CD4-positive, alpha-beta T cell treated with Interleukin-17A for 1 hour (primary cell): ENCODE results near the gene PARP9.
"Not testable (repeated sequence)": the region's sequence is repeated elsewhere in the genome, so short reads cannot be mapped to it uniquely, and the experiment has no call there.

Experiments used
- DNase-seq: peaks from one replicate; pipeline ENCODE4 v3.0.0-alpha.2; 2020

PARP9 gene

GRCh38 chr3:122572940-122573412 lies 8.9 kb upstream of the PARP9 start:
- DNase-seq = peak; percentile 52

GRCh38 chr3:122568755-122569154 lies 4.7 kb upstream of the PARP9 start:
- DNase-seq = no peak

- not testable (repeated sequence) for DNase-seq
Observed at GRCh38 chr3:122568131-122568530, 4.0 kb upstream of the PARP9 start.

GRCh38 chr3:122563717-122564025 lies 429 bp downstream of the PARP9 start:
- DNase-seq = no peak

GRCh38 chr3:122562923-122563716 lies 980 bp downstream of the PARP9 start:
- no peak for DNase-seq

- peak; percentile 81 for DNase-seq
Observed at GRCh38 chr3:122560680-122561079, 3.4 kb downstream of the PARP9 start.

GRCh38 chr3:122559906-122560305 lies 4.2 kb downstream of the PARP9 start:
- DNase-seq = no peak

GRCh38 chr3:122558605-122559004 lies 5.5 kb downstream of the PARP9 start:
- DNase-seq = no peak

- no peak for DNase-seq
Observed at GRCh38 chr3:122557356-122557755, 6.7 kb downstream of the PARP9 start.

GRCh38 chr3:122555275-122556071 lies 8.6 kb downstream of the PARP9 start:
- DNase-seq = no peak

- DNase-seq = no peak
Observed at GRCh38 chr3:122553171-122553570, 10.9 kb downstream of the PARP9 start.

- no peak for DNase-seq
Observed at GRCh38 chr3:122548619-122549018, 15.5 kb downstream of the PARP9 start.

GRCh38 chr3:122548076-122548475 lies 16.0 kb downstream of the PARP9 start:
- DNase-seq = no peak

- no peak for DNase-seq
Observed at GRCh38 chr3:122546151-122546550, 17.9 kb downstream of the PARP9 start.

GRCh38 chr3:122538956-122539490 lies 25.1 kb downstream of the PARP9 start:
- no peak for DNase-seq

GRCh38 chr3:122536632-122537001 lies 27.5 kb downstream of the PARP9 start:
- DNase-seq = no peak

GRCh38 chr3:122535964-122536631 lies 28.0 kb downstream of the PARP9 start:
- no peak for DNase-seq

- no peak for DNase-seq
Observed at GRCh38 chr3:122533931-122534334, 30.2 kb downstream of the PARP9 start.

GRCh38 chr3:122533480-122533879 lies 30.6 kb downstream of the PARP9 start:
- DNase-seq = no peak

GRCh38 chr3:122530164-122530563 lies 33.9 kb downstream of the PARP9 start:
- no peak for DNase-seq

GRCh38 chr3:122523317-122523716 lies 40.8 kb downstream of the PARP9 start:
- no peak for DNase-seq

GRCh38 chr3:122520861-122521260 lies 43.2 kb downstream of the PARP9 start:
- no peak for DNase-seq

- no peak for DNase-seq
Observed at GRCh38 chr3:122519693-122520092, 44.4 kb downstream of the PARP9 start.
